ENCODE measurements around the gene NTM. TPM values are rescaled to one million over a fixed set of nuclear protein-coding genes. Genes with fewer than 3 reads are reported as not detected.

NTM gene
- total RNA-seq, 2 donors from 2014 or later: not detected

DNA sequence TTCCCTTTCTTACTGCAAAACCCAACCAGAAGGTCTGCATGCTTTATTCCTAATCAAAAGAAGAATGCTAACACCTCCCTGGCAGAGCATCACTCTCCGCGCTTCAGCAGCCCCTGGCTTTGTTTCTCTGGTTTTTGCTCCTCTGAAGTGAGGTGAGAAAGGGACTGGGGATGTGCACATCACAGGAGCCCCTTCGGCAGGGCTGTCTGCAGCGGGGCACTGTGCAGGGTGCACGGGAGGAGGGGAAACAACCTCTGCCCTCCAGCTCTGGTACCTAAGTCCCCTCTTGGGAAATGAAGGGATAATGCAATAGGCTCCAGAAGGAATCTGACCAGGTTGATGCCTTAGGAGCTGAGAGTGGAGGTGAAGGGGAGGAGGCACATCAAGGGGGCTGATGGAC is 312.7 kb downstream of the NTM start:
- H3K9me3 Mint-ChIP-seq: no peaks in the 10 kb centered on the region
- H3K27me3 Mint-ChIP-seq: peaks cover 8% of the 10 kb centered on the region
- no peak overlapping the region for H3K27ac Mint-ChIP-seq
- ATAC-seq (replicated peaks): no peak
- no peak overlapping the region for H3K4me3 Mint-ChIP-seq
- H3K36me3 Mint-ChIP-seq (ENCODE audit: low read depth): no peaks in the 10 kb centered on the region
- H3K4me1 Mint-ChIP-seq: no peaks in the 10 kb centered on the region

DNA sequence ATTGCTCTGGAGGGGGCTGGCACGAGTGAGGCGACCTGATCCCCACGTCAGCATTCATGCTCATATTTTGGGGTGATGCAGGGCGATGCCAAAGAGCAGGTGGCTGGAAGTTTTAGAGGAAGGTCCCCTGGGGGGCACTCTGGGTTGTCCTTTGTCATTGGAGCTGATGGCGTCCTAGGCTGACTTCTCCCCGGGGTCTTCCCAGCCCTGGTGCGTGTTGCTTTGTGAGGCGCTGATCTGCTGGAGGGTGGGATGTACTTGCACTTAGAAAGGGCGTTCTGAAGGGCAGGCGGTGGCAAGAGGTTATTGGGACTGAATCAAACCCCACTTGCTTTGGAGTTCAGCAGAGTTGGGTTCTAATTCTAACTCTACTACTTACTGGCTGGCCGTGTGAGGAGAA is 313.3 kb downstream of the NTM start:
- no peak overlapping the region for H3K4me3 Mint-ChIP-seq
- H3K27ac Mint-ChIP-seq: no peak overlapping the region
- no peaks in the 10 kb centered on the region for H3K9me3 Mint-ChIP-seq
- no peaks in the 10 kb centered on the region for H3K36me3 Mint-ChIP-seq (ENCODE audit: low read depth)
- H3K4me1 Mint-ChIP-seq: no peaks in the 10 kb centered on the region
- H3K27me3 Mint-ChIP-seq: peaks cover 8% of the 10 kb centered on the region
- ATAC-seq (replicated peaks): no peak

DNA sequence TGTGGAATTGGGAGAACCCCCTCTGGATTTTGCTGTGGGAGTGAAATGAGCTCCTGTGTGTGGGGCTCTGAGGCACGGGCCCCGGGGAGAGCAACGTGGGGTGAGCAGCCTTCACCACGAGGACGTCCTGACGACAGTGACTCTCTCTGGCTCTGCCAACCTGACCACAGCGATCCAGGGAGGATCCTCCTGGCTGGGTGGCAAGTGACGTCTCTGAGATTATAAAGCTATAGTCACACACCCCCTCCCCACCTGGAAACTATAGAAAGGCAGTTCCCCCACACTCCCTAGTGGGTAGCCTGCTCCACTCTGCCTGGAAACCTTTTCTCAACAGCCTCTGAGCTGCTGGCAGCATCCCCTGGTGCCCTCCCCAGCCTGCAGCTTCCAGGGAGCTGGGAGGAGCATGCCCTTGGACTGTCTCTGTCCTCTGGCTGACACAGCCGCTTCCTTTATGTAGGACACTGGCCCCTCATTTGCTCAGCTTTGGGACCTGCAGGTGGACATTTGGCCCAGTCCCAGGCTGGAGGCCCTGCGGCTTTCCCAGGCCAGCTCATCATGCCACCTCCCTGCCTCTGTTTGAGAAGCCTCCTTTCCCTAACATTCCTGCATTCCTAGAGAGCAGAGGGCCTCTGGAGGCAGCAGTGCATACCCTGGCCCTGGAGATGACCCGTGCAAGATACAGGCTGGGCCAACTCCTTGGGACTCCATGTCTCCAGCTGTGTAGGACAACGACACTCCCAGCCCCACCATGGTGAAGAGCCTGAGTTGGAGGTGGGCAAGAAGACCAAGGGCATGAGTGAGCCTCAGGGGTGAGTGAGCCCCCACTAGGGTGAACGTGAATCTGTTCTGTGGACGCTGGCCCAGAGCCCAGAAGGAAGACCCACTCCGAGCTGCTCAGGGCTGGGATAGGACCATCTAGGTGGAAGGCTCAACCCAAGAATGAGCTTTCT is 314.0 kb downstream of the NTM start:
- Mint-ChIP-seq H3K36me3 (ENCODE audit: low read depth) (no peaks in the 10 kb centered on the region), H3K4me1 (no peaks in the 10 kb centered on the region), H3K27ac (no peak overlapping the region), H3K4me3 (no peak overlapping the region), H3K27me3 (peaks cover 8% of the 10 kb centered on the region), H3K9me3 (no peaks in the 10 kb centered on the region)
- no peak for ATAC-seq (replicated peaks)

DNA sequence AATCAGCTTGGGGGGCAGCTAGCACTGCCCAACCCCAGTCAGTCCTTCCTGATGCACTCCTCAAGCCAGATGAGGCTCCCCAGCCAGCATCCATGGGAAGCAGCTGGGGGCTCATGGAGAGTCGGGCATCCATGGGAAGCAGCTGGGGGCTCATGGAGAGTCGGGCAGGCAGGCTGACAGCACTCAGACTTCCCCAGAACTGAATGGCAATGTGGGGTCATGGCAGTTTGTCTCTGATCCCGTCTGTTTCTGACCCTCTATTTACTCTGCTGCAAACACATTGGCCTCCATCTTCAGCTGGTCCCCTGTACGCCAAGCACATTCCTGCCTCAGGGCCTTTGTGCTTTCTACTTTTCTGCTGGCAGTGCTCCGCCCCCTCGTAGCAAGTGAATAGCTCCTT is 314.8 kb downstream of the NTM start:
- H3K9me3 Mint-ChIP-seq: no peaks in the 10 kb centered on the region

DNA sequence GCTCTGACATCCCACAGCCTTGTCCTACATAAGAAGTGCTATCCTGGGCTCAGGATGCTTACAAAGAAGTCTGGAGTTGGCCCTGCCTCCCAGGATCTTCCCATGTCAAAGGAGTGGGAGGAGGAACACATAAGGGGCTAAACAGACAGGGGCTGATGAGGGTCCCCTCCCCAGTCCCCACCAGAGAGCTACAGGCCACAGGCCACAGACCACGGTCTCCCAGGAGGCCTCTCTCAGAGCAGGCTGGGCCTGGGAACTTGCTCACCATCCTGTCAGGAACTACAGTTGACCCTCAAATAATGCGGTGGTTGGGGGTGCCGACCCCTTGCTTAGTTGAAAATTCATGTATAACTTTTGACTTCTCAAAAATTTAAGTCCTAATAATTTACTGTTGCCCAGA is 315.5 kb downstream of the NTM start:
- Mint-ChIP-seq H3K4me1 (no peaks in the 10 kb centered on the region), H3K4me3 (no peak overlapping the region), H3K27me3 (peaks cover 15% of the 10 kb centered on the region), H3K36me3 (ENCODE audit: low read depth) (no peaks in the 10 kb centered on the region), H3K9me3 (no peaks in the 10 kb centered on the region), H3K27ac (no peak overlapping the region)
- no peak for ATAC-seq (replicated peaks)

More for the DNA sequence above, 314.8 kb downstream of the NTM start:
- Mint-ChIP-seq H3K27ac (no peak overlapping the region), H3K4me3 (no peak overlapping the region), H3K4me1 (no peaks in the 10 kb centered on the region), H3K36me3 (ENCODE audit: low read depth) (no peaks in the 10 kb centered on the region), H3K27me3 (peaks cover 12% of the 10 kb centered on the region)
- ATAC-seq (replicated peaks): no peak

DNA sequence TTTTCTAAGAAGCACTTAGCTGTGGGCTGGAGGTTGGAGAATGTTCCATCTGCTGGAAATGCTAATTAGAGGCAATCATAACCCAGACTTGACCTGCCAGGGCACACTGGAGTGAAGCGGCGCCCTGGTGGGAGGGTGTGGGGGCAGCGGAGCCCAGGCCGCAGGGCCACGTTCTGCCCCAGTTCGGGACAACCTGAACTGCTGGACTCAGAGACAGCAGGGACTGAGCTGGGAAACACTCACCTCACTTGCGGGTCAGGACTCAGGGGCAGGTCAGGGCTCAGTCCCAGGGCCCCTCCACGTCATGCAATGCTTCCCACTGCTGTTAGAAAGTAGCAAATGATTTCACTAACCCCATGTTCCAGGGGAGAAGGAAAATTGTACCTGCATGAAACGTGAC is 316.4 kb downstream of the NTM start:
- Mint-ChIP-seq H3K27ac (no peak overlapping the region), H3K36me3 (ENCODE audit: low read depth) (no peaks in the 10 kb centered on the region), H3K27me3 (peaks cover 15% of the 10 kb centered on the region), H3K4me3 (no peak overlapping the region), H3K9me3 (no peaks in the 10 kb centered on the region), H3K4me1 (no peaks in the 10 kb centered on the region)
- ATAC-seq (replicated peaks): no peak

DNA sequence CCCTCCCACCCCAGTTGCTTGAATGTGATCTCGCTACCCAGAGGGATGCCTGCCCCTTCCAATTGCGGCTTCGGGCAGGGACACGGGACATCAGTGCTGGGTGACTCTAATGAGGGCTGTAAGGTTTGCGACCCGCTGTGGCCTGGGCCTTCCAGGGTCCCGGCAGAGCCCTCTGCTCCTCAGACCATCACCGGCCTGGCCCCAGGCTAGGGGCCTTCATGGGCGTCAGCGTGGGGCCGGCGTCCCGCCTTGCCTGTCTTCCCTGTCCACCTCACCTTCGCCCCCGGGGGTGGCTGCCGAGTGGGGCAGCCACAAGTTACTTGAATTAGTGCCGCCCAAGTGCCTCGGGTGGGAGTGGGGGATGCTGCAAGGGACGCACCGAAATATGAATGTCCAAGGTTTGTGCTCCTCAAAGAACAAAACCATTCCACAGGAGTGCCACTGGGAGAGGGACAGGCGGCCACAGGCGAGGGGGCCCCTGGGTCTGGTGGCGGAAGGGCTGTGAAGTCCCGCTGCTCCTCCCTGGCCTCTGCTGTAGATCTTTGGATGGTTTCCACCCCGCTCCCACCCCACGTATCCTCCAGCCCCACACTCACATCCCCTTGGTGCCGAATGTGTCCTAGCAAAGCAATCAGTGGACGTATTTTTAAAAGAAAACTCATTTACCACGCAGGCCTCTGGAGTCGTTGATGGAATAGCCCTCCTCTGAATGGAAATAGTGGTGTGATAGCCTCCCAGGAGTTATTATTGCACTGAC is 317.1 kb downstream of the NTM start:
- Mint-ChIP-seq H3K4me1 (no peaks in the 10 kb centered on the region), H3K36me3 (ENCODE audit: low read depth) (no peaks in the 10 kb centered on the region), H3K27ac (no peak overlapping the region), H3K27me3 (peaks cover 15% of the 10 kb centered on the region), H3K9me3 (no peaks in the 10 kb centered on the region), H3K4me3 (no peak overlapping the region)
- no peak for ATAC-seq (replicated peaks)

DNA sequence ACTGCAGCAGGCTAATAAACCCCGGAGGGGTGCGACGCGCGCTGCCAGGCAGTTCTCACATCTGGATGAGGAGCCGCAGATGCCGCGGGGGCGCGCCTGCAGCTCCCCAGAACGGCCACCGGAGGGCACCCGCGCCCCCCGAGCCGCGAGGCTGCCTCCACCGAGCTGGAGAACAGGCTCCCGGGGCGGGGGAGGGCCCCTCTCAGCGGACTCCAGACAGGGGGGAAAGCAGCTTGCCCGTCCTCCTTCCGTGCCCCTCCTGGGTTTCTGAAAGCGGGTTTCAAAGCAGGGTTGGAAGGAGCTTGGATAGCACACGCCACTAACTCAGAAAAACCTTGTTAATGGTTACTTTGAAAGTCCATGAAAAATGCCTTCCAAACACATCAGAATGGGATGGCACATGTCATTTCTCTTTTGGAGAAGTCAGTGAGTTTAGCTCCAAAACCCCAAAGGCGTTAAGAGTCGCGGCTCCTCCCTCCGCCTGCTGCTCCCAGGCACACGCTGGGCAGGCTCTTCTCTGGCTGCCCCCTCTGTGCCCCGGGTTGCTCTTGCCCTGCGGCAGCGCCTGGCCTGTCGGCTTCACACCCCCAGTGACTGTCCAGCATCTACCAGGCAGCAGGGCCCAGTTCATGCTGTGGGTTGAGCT is 317.8 kb downstream of the NTM start:
- peak; percentile 28 for ATAC-seq (replicated peaks)
- peaks cover 15% of the 10 kb centered on the region for H3K27me3 Mint-ChIP-seq
- no peaks in the 10 kb centered on the region for H3K9me3 Mint-ChIP-seq
- no peaks in the 10 kb centered on the region for H3K36me3 Mint-ChIP-seq (ENCODE audit: low read depth)
- H3K27ac Mint-ChIP-seq: no peak overlapping the region
- H3K4me3 Mint-ChIP-seq: no peak overlapping the region
- H3K4me1 Mint-ChIP-seq: no peaks in the 10 kb centered on the region

DNA sequence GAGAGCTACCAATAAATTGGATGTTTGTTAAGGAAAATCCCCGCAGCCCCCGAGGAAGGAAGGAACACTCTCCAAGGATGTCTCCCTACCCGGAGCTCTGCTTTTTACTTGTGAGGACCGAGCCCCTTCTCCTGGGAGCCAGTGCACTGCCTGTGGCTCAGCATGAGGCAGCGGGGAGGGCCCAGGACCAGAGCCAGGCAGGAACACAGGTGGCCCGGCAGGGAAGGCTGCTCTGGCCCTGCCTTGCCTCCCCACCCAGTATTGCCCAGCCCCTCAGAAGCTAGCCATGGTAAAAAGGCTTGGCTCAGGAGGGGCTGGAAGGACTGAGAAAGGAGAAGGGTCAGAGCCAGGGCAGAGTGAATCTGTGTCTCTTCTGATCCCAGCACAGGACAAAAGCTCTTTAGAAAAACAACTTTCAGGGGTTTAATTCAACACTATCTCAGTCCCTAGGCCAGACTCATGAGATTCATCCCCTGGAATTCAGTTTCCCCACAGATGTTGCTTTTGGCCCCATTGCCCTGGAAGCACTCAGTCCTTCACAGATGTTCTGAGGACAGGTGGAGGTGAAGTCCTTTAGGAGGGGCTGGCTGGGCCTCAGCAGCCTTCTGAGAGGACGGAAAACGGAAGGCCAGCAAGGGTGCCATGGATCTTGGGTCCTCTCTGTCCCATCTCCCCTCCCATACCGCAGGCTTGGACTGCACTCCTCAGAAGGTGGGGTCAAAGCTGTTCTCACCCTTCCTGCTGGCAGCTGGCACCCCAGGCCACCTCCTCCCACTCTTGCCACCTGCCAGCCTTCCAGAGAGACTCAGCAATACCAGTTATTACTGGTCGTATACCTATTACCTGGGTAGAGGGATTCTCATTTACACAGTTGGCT is 318.9 kb downstream of the NTM start:
- Mint-ChIP-seq H3K27me3 (peaks cover 21% of the 10 kb centered on the region), H3K36me3 (ENCODE audit: low read depth) (no peaks in the 10 kb centered on the region), H3K4me3 (no peak overlapping the region), H3K27ac (no peak overlapping the region), H3K4me1 (no peaks in the 10 kb centered on the region), H3K9me3 (no peaks in the 10 kb centered on the region)
- no peak for ATAC-seq (replicated peaks)

DNA sequence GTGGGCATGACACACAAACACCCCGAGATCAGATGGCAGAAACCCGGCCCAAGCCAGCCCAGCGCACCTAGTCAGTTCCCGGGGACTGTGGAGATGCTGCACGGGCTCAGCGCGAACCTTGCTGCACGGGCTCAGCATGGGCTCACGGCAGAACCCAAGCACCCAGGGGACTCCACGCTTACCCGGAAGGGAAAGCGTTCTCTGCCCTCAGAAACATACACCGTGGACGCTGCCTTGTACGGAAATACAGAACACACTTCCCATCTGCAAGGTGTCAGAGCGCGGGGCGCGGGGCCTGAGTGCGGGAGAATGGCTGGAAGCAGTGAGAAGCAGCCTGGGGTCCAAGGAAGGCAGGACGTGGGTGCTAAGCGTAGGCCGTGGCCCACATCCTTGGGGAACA is 319.9 kb downstream of the NTM start:
- Mint-ChIP-seq H3K4me1 (no peaks in the 10 kb centered on the region), H3K36me3 (ENCODE audit: low read depth) (no peaks in the 10 kb centered on the region), H3K4me3 (no peak overlapping the region), H3K27ac (no peak overlapping the region), H3K27me3 (peaks cover 26% of the 10 kb centered on the region), H3K9me3 (no peaks in the 10 kb centered on the region)
- ATAC-seq (replicated peaks): no peak

DNA sequence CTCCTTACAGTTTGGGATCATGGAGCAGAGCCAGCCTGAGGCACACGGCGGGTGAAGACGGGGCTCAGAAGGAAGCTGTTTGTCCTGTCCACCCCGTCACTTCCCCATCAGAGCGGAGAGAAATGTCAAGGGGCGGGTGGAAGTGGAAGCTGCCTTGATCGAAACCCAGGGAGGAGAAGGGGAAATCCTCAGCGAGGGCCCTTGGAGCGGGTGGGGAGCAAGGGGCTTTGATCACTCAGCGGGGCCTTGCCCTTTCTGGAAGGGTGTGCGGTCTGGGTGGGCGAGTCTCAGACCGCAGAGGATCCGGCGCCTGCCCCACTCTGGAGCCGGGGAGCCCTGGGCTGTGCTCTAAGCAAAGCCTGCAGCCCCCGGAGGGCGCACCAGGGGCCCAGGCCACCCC is 320.4 kb downstream of the NTM start:
- Mint-ChIP-seq H3K27ac (no peak overlapping the region), H3K27me3 (peaks cover 27% of the 10 kb centered on the region), H3K36me3 (ENCODE audit: low read depth) (no peaks in the 10 kb centered on the region), H3K9me3 (no peaks in the 10 kb centered on the region), H3K4me3 (no peak overlapping the region), H3K4me1 (no peaks in the 10 kb centered on the region)
- no peak for ATAC-seq (replicated peaks)

DNA sequence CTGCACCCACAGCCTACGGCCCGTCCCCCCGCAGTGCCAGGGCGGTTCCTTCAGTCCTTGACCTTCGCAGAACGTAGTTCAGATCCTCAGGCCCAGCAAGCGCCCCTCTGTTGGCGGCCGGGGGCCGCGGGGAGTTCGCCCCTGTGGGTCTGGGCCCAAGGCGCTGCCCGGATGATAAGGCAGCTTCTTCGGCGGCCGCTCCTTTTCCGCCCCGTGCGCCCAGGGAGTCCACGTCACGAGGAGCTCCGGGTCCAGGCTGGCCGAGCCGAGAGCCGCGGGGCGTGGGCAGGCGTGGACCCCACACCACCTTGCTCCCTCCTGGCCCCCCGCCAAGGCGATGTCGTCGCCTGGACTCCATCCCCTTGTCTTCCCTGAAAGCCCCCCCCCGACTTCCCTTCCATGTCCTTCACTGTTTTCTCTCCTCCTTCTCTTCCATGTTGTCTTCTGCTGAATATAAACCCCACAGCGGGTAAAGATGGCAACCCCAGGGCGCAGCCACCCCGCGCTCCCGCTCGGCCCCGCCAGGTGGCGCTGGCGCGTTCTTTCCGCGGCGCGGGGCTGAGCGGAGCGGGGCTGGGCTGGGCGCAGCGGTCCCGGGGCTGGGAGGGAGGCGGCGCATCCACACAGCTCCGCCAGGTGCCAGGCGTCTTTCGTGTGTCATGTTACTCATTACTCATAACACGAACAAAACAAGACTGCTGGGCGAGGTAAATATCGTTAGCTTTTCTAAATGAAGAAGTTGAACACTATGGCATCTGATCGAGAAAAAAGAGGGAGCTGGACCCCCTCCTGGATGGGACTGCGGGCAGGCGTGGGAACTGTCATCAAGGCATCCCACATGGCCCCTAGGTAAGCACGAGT is 321.0 kb downstream of the NTM start:
- peaks cover 34% of the 10 kb centered on the region for H3K27me3 Mint-ChIP-seq
- no peaks in the 10 kb centered on the region for H3K4me1 Mint-ChIP-seq
- H3K36me3 Mint-ChIP-seq (ENCODE audit: low read depth): no peaks in the 10 kb centered on the region
- no peak overlapping the region for H3K27ac Mint-ChIP-seq
- H3K4me3 Mint-ChIP-seq: no peak overlapping the region
- H3K9me3 Mint-ChIP-seq: no peaks in the 10 kb centered on the region
- ATAC-seq (replicated peaks): peak; percentile 60

DNA sequence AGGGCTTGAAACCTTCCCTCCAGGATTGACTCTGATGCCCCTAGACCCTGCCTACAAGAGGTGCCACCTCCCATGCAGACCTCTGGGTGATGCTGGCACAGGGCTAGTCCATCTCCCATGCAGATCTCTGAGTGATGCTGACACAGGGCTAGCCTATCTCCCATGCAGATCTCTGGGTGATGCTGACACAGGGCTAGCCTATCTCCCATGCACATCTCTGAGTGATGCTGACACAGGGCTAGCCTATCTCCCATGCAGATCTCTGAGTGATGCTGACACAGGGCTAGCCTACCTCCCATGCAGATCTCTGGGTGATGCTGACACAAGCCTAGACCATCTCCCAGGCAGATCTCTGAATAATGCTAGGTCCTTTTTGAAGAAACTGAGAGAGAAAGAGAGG is 321.7 kb downstream of the NTM start:
- Mint-ChIP-seq H3K9me3 (no peaks in the 10 kb centered on the region), H3K27ac (no peak overlapping the region), H3K27me3 (peaks cover 34% of the 10 kb centered on the region), H3K4me3 (no peak overlapping the region), H3K36me3 (ENCODE audit: low read depth) (no peaks in the 10 kb centered on the region), H3K4me1 (no peaks in the 10 kb centered on the region)
- ATAC-seq (replicated peaks): no peak
